Measurements from ENCODE around the gene CHN2.

Gene CHN2

GRCh38 chr7:29287366-29287765 is 92.8 kb downstream of the CHN2 start:
- DNase-seq, result no peak

- DNase-seq, result no peak
These were observed 93.9 kb downstream of the CHN2 start for GRCh38 chr7:29288181-29289091.

- DNase-seq, result peak; percentile 70
These were observed 94.8 kb downstream of the CHN2 start for GRCh38 chr7:29289156-29290021.

GRCh38 chr7:29290829-29291228 is 96.3 kb downstream of the CHN2 start:
- DNase-seq, result no peak

- DNase-seq, result no peak
These were observed 97.4 kb downstream of the CHN2 start for GRCh38 chr7:29291723-29292618.

- DNase-seq, result no peak
These were observed 98.5 kb downstream of the CHN2 start for GRCh38 chr7:29292886-29293658.

- DNase-seq, result no peak
These were observed 101.8 kb downstream of the CHN2 start for GRCh38 chr7:29296421-29296820.

GRCh38 chr7:29297194-29297890 is 102.8 kb downstream of the CHN2 start:
- DNase-seq, result no peak

GRCh38 chr7:29299086-29299485 is 104.5 kb downstream of the CHN2 start:
- DNase-seq, result no peak

- DNase-seq, result no peak
These were observed 105.5 kb downstream of the CHN2 start for GRCh38 chr7:29300026-29300480.

GRCh38 chr7:29300649-29301048 is 106.1 kb downstream of the CHN2 start:
- no peak for DNase-seq

- DNase-seq, result no peak
These were observed 108.3 kb downstream of the CHN2 start for GRCh38 chr7:29302666-29303395.

GRCh38 chr7:29304756-29305155 is 110.2 kb downstream of the CHN2 start:
- peak; percentile 37 for DNase-seq

GRCh38 chr7:29306319-29306991 is 111.9 kb downstream of the CHN2 start:
- no peak for DNase-seq

GRCh38 chr7:29308424-29308823 is 113.8 kb downstream of the CHN2 start:
- no peak for DNase-seq

- DNase-seq, result no peak
These were observed 114.7 kb downstream of the CHN2 start for GRCh38 chr7:29309041-29309854.

- no peak for DNase-seq
These were observed 116.0 kb downstream of the CHN2 start for GRCh38 chr7:29310625-29311024.

GRCh38 chr7:29311314-29311713 is 116.7 kb downstream of the CHN2 start:
- DNase-seq, result no peak

- DNase-seq, result no peak
These were observed 119.6 kb downstream of the CHN2 start for GRCh38 chr7:29314148-29314547.
